PFSK-1 (cell line): ENCODE results near the gene NEU1.

Experiments used
- FOXP2 ChIP-seq: optimal IDR thresholded peaks from 2 replicates; pipeline ENCODE3; 2011; ENCODE audit warnings: borderline replicate concordance, control low read depth, inconsistent platforms; ENCODE audit not compliant: insufficient read depth; ENCODE audit errors: extremely low read length, extremely low read depth
- POLR2AphosphoS5 ChIP-seq: IDR thresholded peaks from 2 replicates; pipeline ENCODE4 v1.6.1; 2012; ENCODE audit warnings: low read depth, mild to moderate bottlenecking, control low read depth, low read length, moderate library complexity
- REST ChIP-seq, 2 experiments: IDR thresholded peaks; 2 replicates each; pipeline versions ENCODE4 v1.6.1 to v1.8.0; 2011 to 2012; ENCODE audit warnings: low read depth in 2 of 2, low read length in 2 of 2, control low read depth in 1 of 2, inconsistent platforms in 1 of 2, mild to moderate bottlenecking in 1 of 2, moderate library complexity in 1 of 2; ENCODE audit not compliant: insufficient read depth in 1 of 2
- SIN3A ChIP-seq: IDR thresholded peaks from 2 replicates; pipeline ENCODE4 v1.6.1; 2012; ENCODE audit warnings: mild to moderate bottlenecking, low read length, moderate library complexity, borderline replicate concordance; ENCODE audit not compliant: insufficient read depth
- TAF1 ChIP-seq: IDR thresholded peaks from 2 replicates; pipeline ENCODE4 v1.6.1; 2012; ENCODE audit warnings: low read length, control low read depth, borderline replicate concordance; ENCODE audit not compliant: insufficient read depth

Gene NEU1

GRCh38 chr6:31878726-31879125, 16.1 kb upstream of the NEU1 start, which contains the start of gene SLC44A4:
Gene SLC44A4 (minus strand): TSS chr6:31878997. CDS start chr6:31878980, 17 bp downstream.
- TF ChIP-seq SIN3A (no peak), REST (IDR thresholded peaks at IDR 0.05; ENCODE audit: insufficient read depth in 1 of 2, low read depth in 2 of 2, low read length in 2 of 2) (no peak), POLR2AphosphoS5 (no peak), FOXP2 (no peak), TAF1 (no peak)

GRCh38 chr6:31878222-31878621, 15.6 kb upstream of the NEU1 start:
- TF ChIP-seq SIN3A (no peak), REST (IDR thresholded peaks at IDR 0.05; ENCODE audit: insufficient read depth in 1 of 2, low read depth in 2 of 2, low read length in 2 of 2) (no peak), TAF1 (no peak), FOXP2 (no peak)

GRCh38 chr6:31877651-31878161, 15.1 kb upstream of the NEU1 start:
- no peak for TF ChIP-seq REST (IDR thresholded peaks at IDR 0.05; ENCODE audit: insufficient read depth in 1 of 2, low read depth in 2 of 2, low read length in 2 of 2)
- no peak for TF ChIP-seq TAF1
- TF ChIP-seq POLR2AphosphoS5 = no peak
- TF ChIP-seq SIN3A = no peak
- no peak for TF ChIP-seq FOXP2

- TF ChIP-seq POLR2AphosphoS5 (no peak), TAF1 (no peak), FOXP2 (no peak), SIN3A (no peak), REST (IDR thresholded peaks at IDR 0.05; ENCODE audit: insufficient read depth in 1 of 2, low read depth in 2 of 2, low read length in 2 of 2) (no peak)
These were observed 14.6 kb upstream of the NEU1 start for GRCh38 chr6:31877125-31877650.

- no peak for TF ChIP-seq REST (IDR thresholded peaks at IDR 0.05; ENCODE audit: insufficient read depth in 1 of 2, low read depth in 2 of 2, low read length in 2 of 2)
- TF ChIP-seq FOXP2 = no peak
- no peak for TF ChIP-seq TAF1
- no peak for TF ChIP-seq POLR2AphosphoS5
- no peak for TF ChIP-seq SIN3A
These were observed 13.7 kb upstream of the NEU1 start for GRCh38 chr6:31876357-31876756.
